Measurements from ENCODE around the gene GRK5. TPM values are rescaled to one million over a fixed set of nuclear protein-coding genes. Genes with fewer than 3 reads are reported as not detected.
"Not testable (repeated sequence)": the region's sequence is repeated elsewhere in the genome, so short reads cannot be mapped to it uniquely, and the experiment has no call there.

The GRK5 gene
- total RNA-seq, 4 donors from 2014 or later, result 9.2 to 27.3 (median 15.0) TPM

DNA sequence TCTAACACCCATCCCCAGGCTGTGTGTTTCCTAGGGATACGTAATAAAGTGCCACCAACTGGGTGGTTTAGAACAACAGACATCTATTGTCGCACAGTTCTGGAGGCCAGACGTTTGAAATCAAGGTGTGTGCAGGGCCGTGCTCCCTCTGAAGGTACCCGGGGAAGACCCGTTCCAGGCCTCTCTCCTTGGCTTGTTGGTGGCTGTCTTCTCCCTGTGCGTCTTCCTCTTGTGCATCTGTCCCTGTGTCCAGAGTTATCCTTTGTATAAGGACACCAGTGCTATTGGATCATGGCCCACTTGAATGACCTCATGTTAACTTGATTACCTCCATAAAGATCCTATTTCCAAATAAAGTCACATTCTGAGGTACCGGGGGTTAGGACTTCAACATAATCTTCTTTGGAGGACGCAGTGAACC, 15.6 kb downstream of the GRK5 start:
- DNase-seq, result no peak
- peaks cover 19 to 34% of the 10 kb centered on the region in 2 donors for H3K4me1 ChIP-seq
- H3K27me3 ChIP-seq, result no peaks in the 10 kb centered on the region
- TF ChIP-seq POLR2A (IDR thresholded peaks at IDR 0.05), result no peak
- intact Hi-C loops (cut with DNase I), result no loop called here
- H3K36me3 ChIP-seq, result no peaks in the 10 kb centered on the region
- WGBS, 2 donors, result 81 to 88% methylated on average over 9 of the region's 9 CpGs
- no peak overlapping the region for H3K4me3 ChIP-seq (replicated peaks in 1 of 3)
- peak overlapping the region; percentile 78 to 83 (median 80) for H3K27ac ChIP-seq
- H3K9me3 ChIP-seq, result no peaks in the 10 kb centered on the region

DNA sequence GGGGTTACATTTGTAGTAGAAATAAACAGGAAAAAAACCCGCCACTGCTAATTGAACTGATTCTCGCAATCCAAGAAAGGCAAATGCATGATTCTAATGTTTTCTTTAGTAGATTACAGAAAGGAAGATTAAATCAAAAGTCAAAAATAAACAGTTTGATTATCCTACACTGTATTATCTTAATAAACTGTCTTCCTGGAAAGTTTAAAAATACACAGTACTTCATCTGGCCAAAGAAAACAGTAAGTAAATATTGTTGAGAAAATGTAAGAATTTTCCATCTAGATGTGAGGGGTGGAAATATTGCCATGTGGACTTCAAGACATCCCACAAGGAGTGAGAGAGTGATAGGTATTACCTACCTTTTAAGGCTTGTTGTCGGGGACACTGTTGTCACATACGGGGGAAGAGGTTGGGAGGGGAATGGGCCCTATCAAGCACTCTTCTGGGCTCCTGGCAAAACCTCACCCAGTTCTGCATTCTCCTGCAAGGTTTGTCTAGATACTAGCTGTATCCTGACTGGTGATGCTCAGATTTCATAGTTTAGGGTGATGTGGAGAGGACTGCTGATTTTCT, 17.8 kb downstream of the GRK5 start:
- intact Hi-C loops (cut with DNase I), result no loop called here
- no peak for DNase-seq
- TF ChIP-seq, protein P1, sequence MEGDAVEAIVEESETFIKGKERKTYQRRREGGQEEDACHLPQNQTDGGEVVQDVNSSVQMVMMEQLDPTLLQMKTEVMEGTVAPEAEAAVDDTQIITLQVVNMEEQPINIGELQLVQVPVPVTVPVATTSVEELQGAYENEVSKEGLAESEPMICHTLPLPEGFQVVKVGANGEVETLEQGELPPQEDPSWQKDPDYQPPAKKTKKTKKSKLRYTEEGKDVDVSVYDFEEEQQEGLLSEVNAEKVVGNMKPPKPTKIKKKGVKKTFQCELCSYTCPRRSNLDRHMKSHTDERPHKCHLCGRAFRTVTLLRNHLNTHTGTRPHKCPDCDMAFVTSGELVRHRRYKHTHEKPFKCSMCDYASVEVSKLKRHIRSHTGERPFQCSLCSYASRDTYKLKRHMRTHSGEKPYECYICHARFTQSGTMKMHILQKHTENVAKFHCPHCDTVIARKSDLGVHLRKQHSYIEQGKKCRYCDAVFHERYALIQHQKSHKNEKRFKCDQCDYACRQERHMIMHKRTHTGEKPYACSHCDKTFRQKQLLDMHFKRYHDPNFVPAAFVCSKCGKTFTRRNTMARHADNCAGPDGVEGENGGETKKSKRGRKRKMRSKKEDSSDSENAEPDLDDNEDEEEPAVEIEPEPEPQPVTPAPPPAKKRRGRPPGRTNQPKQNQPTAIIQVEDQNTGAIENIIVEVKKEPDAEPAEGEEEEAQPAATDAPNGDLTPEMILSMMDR (IDR thresholded peaks at IDR 0.05), result no peak
- no peak for TF ChIP-seq POLR2A (IDR thresholded peaks at IDR 0.05)
- Histone ChIP-seq H3K4me1 (peaks cover 19 to 28% of the 10 kb centered on the region in 2 donors), H3K4me3 (replicated peaks in 1 of 3) (no peak overlapping the region), H3K27ac (peak overlapping the region in 1 of 3 donors; percentile 52), H3K27me3 (no peaks in the 10 kb centered on the region), H3K36me3 (no peaks in the 10 kb centered on the region), H3K9me3 (no peaks in the 10 kb centered on the region)
- 70 to 80% methylated on average over 4 of the region's 4 CpGs for WGBS, 2 donors

DNA sequence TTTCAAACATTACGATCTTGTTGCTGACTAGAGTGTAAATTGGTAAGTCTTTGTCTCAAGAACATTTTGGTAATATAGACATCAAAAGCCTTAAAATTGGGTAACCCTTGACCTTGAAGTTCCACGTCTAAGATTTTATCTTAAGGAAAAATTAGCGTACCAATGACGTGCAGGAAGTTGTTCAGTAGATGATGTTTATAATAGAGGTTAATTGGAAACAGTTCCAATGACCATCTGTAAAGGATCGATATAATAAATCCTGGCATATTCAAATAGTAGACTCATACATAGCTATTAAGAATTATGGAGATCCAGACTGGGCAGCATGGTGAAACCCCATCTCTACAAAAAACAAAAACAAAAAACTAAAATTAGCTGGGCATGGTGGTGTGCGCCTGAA, 20.5 kb downstream of the GRK5 start:
- no peaks in the 10 kb centered on the region for H3K27me3 ChIP-seq
- TF ChIP-seq POLR2A (IDR thresholded peaks at IDR 0.05), result no peak
- TF ChIP-seq, protein P1 (IDR thresholded peaks at IDR 0.05), result no peak
- H3K9me3 ChIP-seq, result no peaks in the 10 kb centered on the region
- H3K36me3 ChIP-seq, result no peaks in the 10 kb centered on the region
- H3K4me3 ChIP-seq (replicated peaks in 1 of 3), result no peak overlapping the region
- intact Hi-C loops (cut with DNase I), result no loop called here
- H3K27ac ChIP-seq, result no peak overlapping the region
- no peak for DNase-seq
- WGBS, 2 donors, result 92 to 94% methylated on average over 6 of the region's 6 CpGs
- H3K4me1 ChIP-seq, result peaks cover 2 to 9% of the 10 kb centered on the region in 2 donors

DNA sequence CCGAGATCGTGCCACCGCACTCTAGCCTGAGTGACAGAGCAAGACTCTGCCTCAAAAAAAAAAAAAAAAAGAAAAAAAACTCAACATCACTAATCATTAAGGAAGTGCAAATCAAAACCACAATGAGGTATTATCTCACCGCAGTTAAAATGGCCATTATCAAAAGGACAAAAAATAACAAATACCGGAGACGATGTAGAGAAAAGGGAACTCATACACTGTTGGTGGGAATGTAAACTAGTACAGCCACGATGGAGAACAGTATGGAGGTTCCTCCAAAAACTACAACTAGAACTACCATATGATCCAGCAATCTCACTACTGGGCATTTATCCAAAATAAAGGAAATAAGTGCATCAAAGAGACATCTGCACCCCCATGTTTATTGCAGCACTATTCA, 24.3 kb downstream of the GRK5 start:
- no peaks in the 10 kb centered on the region for H3K36me3 ChIP-seq
- TF ChIP-seq, protein P1 (IDR thresholded peaks at IDR 0.05), result no peak
- no peak for TF ChIP-seq POLR2A (IDR thresholded peaks at IDR 0.05)
- intact Hi-C loops (cut with DNase I), result no loop called here
- H3K27me3 ChIP-seq, result no peaks in the 10 kb centered on the region
- H3K9me3 ChIP-seq, result no peaks in the 10 kb centered on the region
- H3K27ac ChIP-seq, result no peak overlapping the region
- WGBS, 2 donors, result 83 to 85% methylated on average over 7 of the region's 7 CpGs
- peaks cover 24 to 42% of the 10 kb centered on the region in 2 donors for H3K4me1 ChIP-seq
- DNase-seq, result no peak
- no peak overlapping the region for H3K4me3 ChIP-seq (replicated peaks in 1 of 3)

DNA sequence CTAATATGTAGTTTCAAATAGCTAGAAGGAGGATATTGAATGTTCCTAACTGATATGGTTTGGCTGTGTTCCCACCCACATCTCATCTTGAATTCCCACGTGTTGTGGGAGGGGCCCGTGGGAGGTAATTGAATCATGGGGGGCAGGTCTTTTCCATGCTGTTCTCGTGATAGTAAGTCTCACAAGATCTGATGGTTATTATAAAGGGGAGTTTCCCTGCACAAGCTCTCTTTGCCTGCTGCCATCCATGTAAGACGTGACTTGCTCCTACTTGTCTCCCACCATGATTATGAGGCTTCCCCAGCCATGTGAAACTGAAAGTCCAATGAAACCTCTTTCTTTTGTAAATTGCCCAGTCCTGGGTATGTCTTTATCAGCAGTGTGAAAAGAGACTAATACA, 25.1 kb downstream of the GRK5 start:
- H3K36me3 ChIP-seq; H3K9me3 ChIP-seq; DNase-seq; H3K4me3 ChIP-seq (replicated peaks in 1 of 3); intact Hi-C loops (cut with DNase I); H3K27me3 ChIP-seq: not testable (repeated sequence)
- 82 to 86% methylated on average over 4 of the region's 4 CpGs for WGBS, 2 donors
- peaks cover 29 to 50% of the 10 kb centered on the region in 2 donors for H3K4me1 ChIP-seq
- peak overlapping the region in 1 of 3 donors; percentile 86 for H3K27ac ChIP-seq

DNA sequence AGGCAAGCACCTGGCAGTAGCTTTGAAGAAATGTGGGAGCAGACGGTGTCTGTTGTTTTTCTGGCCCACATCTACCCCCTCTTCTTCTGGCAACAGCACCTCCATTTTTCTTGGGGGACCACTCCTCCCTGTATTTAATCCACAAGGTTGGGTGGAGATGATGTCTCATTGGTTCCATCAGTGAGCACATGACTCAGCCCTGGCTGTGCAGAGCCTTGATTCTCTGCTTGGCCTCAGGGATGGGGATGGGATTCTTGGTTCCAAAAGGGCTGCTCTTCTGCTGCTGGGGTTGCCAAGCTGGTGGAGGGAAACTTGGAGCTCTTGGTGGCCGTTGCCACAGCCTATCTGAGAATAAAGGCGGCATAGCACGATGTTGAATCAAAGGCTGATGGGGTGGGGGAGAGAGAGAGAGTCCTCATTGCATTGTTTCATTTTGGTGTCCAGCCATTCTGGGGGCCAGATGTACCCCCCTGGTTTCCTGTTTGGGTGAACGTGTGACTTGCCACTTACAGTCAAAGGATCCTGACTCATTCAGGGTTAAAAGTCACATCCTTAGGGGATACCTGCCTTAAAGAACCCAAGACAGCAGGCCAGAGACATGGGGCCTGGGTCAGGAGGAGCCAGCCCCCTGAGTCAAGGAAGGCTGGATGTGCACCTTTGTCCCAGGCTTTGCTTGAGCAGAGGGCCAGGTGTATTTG, 25.9 kb downstream of the GRK5 start:
- peaks cover 34 to 58% of the 10 kb centered on the region in 2 donors for H3K4me1 ChIP-seq
- WGBS, 2 donors, result 76 to 92% methylated on average over 4 to 5 of the region's 5 CpGs
- TF ChIP-seq, protein P1 (IDR thresholded peaks at IDR 0.05), result no peak
- TF ChIP-seq POLR2A (IDR thresholded peaks at IDR 0.05), result no peak
- no peaks in the 10 kb centered on the region for H3K9me3 ChIP-seq
- H3K27me3 ChIP-seq, result no peaks in the 10 kb centered on the region
- intact Hi-C loops (cut with DNase I), result no loop called here
- H3K4me3 ChIP-seq (replicated peaks in 1 of 3), result no peak overlapping the region
- no peaks in the 10 kb centered on the region for H3K36me3 ChIP-seq
- DNase-seq, result no peak
- H3K27ac ChIP-seq, result peak overlapping the region in 2 of 3 donors; percentile 82 to 86

All from thyroid gland (tissue), 4 donors.